Hepatocyte (in vitro differentiated cells): ENCODE results near the gene FOXO3.

Experiments
- CTCF ChIP-seq: fragments of 200-600 bp; sonication (generic); IDR thresholded peaks from 2 replicates; pipeline ENCODE4 v1.5.1; 2016; ENCODE audit warnings: antibody characterized with exemption, mild to moderate bottlenecking; ENCODE audit not compliant: poor library complexity
- EZH2 ChIP-seq: fragments of 200-600 bp; sonication (generic); IDR thresholded peaks from 2 replicates; pipeline ENCODE4 v1.6.1; 2016; ENCODE audit warnings: antibody characterized with exemption, mild to moderate bottlenecking, borderline replicate concordance
- EZH2phosphoT487 ChIP-seq: fragments of 200-600 bp; sonication (generic); IDR thresholded peaks from one replicate; pipeline ENCODE4 v1.6.1; 2018; ENCODE audit warnings: antibody characterized with exemption, mild to moderate bottlenecking, low read depth, moderate library complexity; ENCODE audit not compliant: unreplicated experiment, severe bottlenecking

- TF ChIP-seq CTCF: no peak
- no peak for TF ChIP-seq EZH2
- no peak for TF ChIP-seq EZH2phosphoT487
Measured at GRCh38 chr6:108578595-108579327, 18.0 kb downstream of the FOXO3 start.
